ENCODE results near the gene EPB41L2.

EPB41L2 gene

GRCh38 chr6:130858054-130858453 lies 205.0 kb downstream of the EPB41L2 start:
- H3K4me3 ChIP-seq (ENCODE audit: low read depth, low read length), result no peak overlapping the region
- no peak for TF ChIP-seq CTCF (IDR thresholded peaks at IDR 0.05; ENCODE audit: low read depth, low read length, missing control alignments)
- no peak for DNase-seq (ENCODE audit: low read depth)

- no peak for DNase-seq (ENCODE audit: low read depth)
- no peak for TF ChIP-seq CTCF (IDR thresholded peaks at IDR 0.05; ENCODE audit: low read depth, low read length, missing control alignments)
- no peak overlapping the region for H3K4me3 ChIP-seq (ENCODE audit: low read depth, low read length)
Observed at GRCh38 chr6:130853555-130854183, 209.4 kb downstream of the EPB41L2 start.

GRCh38 chr6:130852844-130853554 lies 210.0 kb downstream of the EPB41L2 start:
- no peak overlapping the region for H3K4me3 ChIP-seq (ENCODE audit: low read depth, low read length)
- TF ChIP-seq CTCF (IDR thresholded peaks at IDR 0.05; ENCODE audit: low read depth, low read length, missing control alignments), result no peak
- no peak for DNase-seq (ENCODE audit: low read depth)

- H3K4me3 ChIP-seq (ENCODE audit: low read depth, low read length), result no peak overlapping the region
- TF ChIP-seq CTCF (IDR thresholded peaks at IDR 0.05; ENCODE audit: low read depth, low read length, missing control alignments), result no peak
- DNase-seq (ENCODE audit: low read depth), result no peak
Observed at GRCh38 chr6:130851026-130851425, 212.0 kb downstream of the EPB41L2 start.

GRCh38 chr6:130849594-130849993 lies 213.5 kb downstream of the EPB41L2 start:
- no peak for TF ChIP-seq CTCF (IDR thresholded peaks at IDR 0.05; ENCODE audit: low read depth, low read length, missing control alignments)
- no peak for DNase-seq (ENCODE audit: low read depth)
- H3K4me3 ChIP-seq (ENCODE audit: low read depth, low read length), result no peak overlapping the region

GRCh38 chr6:130848945-130849344 lies 214.1 kb downstream of the EPB41L2 start:
- TF ChIP-seq CTCF (IDR thresholded peaks at IDR 0.05; ENCODE audit: low read depth, low read length, missing control alignments), result no peak
- DNase-seq (ENCODE audit: low read depth), result no peak
- no peak overlapping the region for H3K4me3 ChIP-seq (ENCODE audit: low read depth, low read length)
